Astrocyte (in vitro differentiated cells and primary cell): ENCODE data around the gene TRAF3IP1. TPM values are rescaled to one million over a fixed set of nuclear protein-coding genes. Genes with fewer than 3 reads are reported as not detected.

Source experiments
- DNase-seq: peaks from one replicate; pipeline ENCODE4 v3.0.0-alpha.2; 2010; ENCODE audit warnings: low read depth
- FAIRE-seq: peaks from 2 replicates; lab custom pipeline; 2011; peaks lifted over from hg19 to GRCh38; lab: Jason Lieb, UNC
- H2AFZ ChIP-seq: 2 replicates; pipeline ENCODE4 v1.6.0; 2012; ENCODE audit warnings: low read depth, low read length, inconsistent platforms
- H3K27ac ChIP-seq: 2 replicates; pipeline ENCODE4 v1.5.1; 2011; ENCODE audit warnings: low read depth, low read length, inconsistent platforms
- H3K27me3 ChIP-seq: 2 replicates; pipeline ENCODE4 v1.6.0; 2011; ENCODE audit warnings: low read length, inconsistent platforms; ENCODE audit not compliant: insufficient read depth
- H3K36me3 ChIP-seq: 2 replicates; pipeline ENCODE4 v1.5.1; 2011; ENCODE audit warnings: low read length, inconsistent platforms; ENCODE audit not compliant: insufficient read depth
- H3K4me1 ChIP-seq: 2 replicates; pipeline ENCODE4 v1.5.1; 2011; ENCODE audit warnings: low read length, inconsistent platforms; ENCODE audit not compliant: insufficient read depth
- H3K4me2 ChIP-seq: 2 replicates; pipeline ENCODE4 v1.6.0; 2012; ENCODE audit warnings: low read length, inconsistent platforms
- H3K4me3 ChIP-seq: 2 replicates; pipeline ENCODE4 v1.5.1; 2011; ENCODE audit warnings: low read depth, mild to moderate bottlenecking, low read length, inconsistent platforms; ENCODE audit not compliant: insufficient read depth
- H3K79me2 ChIP-seq: 2 replicates; pipeline ENCODE4 v1.6.0; 2012; ENCODE audit warnings: mild to moderate bottlenecking, low read length, inconsistent platforms; ENCODE audit not compliant: insufficient read depth
- H3K9ac ChIP-seq: 2 replicates; pipeline ENCODE4 v1.6.0; 2012; ENCODE audit warnings: mild to moderate bottlenecking, low read length, inconsistent platforms
- H3K9me3 ChIP-seq: 2 replicates; pipeline ENCODE4 v1.5.1; 2012; ENCODE audit warnings: low read depth, mild to moderate bottlenecking, low read length, inconsistent platforms; ENCODE audit not compliant: insufficient read depth
- H4K20me1 ChIP-seq: 2 replicates; pipeline ENCODE4 v1.6.0; 2012; ENCODE audit warnings: low read length, inconsistent platforms; ENCODE audit not compliant: insufficient read depth
- H3K27ac Mint-ChIP-seq: one replicate; pipeline ENCODE4 v1.8.0; 2021; ENCODE audit warnings: mild to moderate bottlenecking, mixed read lengths; ENCODE audit not compliant: unreplicated experiment
- H3K27me3 Mint-ChIP-seq: one replicate; pipeline ENCODE4 v1.8.0; 2021; ENCODE audit warnings: low read depth, mixed read lengths; ENCODE audit not compliant: unreplicated experiment
- H3K36me3 Mint-ChIP-seq: one replicate; pipeline ENCODE4 v1.8.0; 2021; ENCODE audit warnings: low read depth, mixed read lengths; ENCODE audit not compliant: unreplicated experiment
- H3K4me1 Mint-ChIP-seq: one replicate; pipeline ENCODE4 v1.8.0; 2021; ENCODE audit warnings: low read depth, mixed read lengths; ENCODE audit not compliant: unreplicated experiment
- H3K4me3 Mint-ChIP-seq: one replicate; pipeline ENCODE4 v1.8.0; 2021; ENCODE audit warnings: mild to moderate bottlenecking, moderate library complexity, mixed read lengths; ENCODE audit not compliant: unreplicated experiment
- H3K9me3 Mint-ChIP-seq: one replicate; pipeline ENCODE4 v1.8.0; 2021; ENCODE audit warnings: mild to moderate bottlenecking, mixed read lengths; ENCODE audit not compliant: unreplicated experiment
- CTCF ChIP-seq: IDR thresholded peaks from 2 replicates; pipeline ENCODE4 v1.5.1; 2011; ENCODE audit warnings: low read depth, mild to moderate bottlenecking, inconsistent platforms, low read length, moderate library complexity; ENCODE audit not compliant: insufficient read depth
- EZH2 ChIP-seq: IDR thresholded peaks from 2 replicates; pipeline ENCODE4 v1.6.1; 2012; ENCODE audit warnings: mild to moderate bottlenecking, low read length, inconsistent platforms; ENCODE audit not compliant: insufficient read depth
- total RNA-seq: library from RNA; stranded (reverse); gene quantifications from 2 replicates; pipeline ENCODE4 v1.2.1, GENCODE V29; 2021

Gene TRAF3IP1
- total RNA-seq, 1 donor from 2014 or later = 19.6 TPM

DNA sequence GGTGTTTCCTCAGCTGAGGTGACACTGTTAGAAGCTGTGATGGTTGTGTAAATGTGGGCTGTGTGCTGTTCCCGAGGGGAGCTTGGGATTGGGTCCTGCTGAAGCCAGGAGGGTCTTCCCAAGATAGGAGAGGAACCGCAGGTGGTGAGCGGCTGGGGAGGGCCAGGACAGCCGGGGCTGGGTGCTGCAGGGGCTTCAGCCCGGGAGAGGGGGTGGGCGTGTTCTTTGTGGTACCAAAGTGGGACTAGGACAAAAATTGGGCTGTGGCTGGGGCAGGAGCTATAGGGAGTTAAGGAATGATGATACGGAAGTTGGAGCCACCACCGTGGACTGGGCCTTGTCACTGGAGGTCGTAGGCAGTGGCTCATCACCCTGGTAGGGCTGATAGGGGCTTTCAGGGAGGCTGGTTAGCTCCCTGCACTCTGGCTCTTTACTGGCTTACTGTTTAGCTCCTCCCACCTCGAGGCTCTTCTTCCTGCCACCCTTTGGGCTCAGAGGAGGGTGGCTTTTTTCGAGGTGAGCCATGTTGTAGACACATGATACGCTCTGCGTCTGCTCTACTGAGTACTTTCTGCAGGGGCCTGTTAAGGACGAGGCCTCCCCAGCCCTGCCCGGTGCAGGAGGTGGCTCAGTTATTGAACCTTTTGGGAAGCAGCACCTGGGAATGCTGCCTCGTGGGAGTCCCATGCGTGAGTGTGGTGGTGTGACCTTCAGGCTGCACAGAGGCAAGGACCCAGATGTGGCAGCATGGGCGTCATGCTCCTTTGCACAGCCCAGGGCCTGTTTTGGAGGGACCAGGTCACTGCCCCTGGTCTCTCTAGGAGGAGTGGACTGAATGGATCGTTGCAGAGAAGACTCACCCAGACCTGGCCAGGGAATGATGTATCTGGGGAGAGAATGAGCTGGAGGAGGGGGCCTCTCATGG lies 128.0 kb downstream of the TRAF3IP1 start:
- Mint-ChIP-seq H3K4me3 (no peak overlapping the region), H3K36me3 (peaks cover 39% of the 10 kb centered on the region), H3K27me3 (no peaks in the 10 kb centered on the region), H3K4me1 (no peaks in the 10 kb centered on the region), H3K27ac (peak overlapping the region; percentile 58), H3K9me3 (no peaks in the 10 kb centered on the region)
- H3K9ac ChIP-seq = no peak overlapping the region
- no peak for TF ChIP-seq EZH2
- TF ChIP-seq CTCF = no peak
- no peak overlapping the region for H3K27ac ChIP-seq
- H3K9me3 ChIP-seq = no peaks in the 10 kb centered on the region
- peaks cover 75% of the 10 kb centered on the region for H3K36me3 ChIP-seq
- H3K4me3 ChIP-seq = no peak overlapping the region
- no peak overlapping the region for H2AFZ ChIP-seq
- peaks cover 78% of the 10 kb centered on the region for H3K79me2 ChIP-seq
- DNase-seq (no peak), FAIRE-seq (no peak)
- no peaks in the 10 kb centered on the region for H3K27me3 ChIP-seq
- H3K4me2 ChIP-seq = no peak overlapping the region
- peaks cover 5% of the 10 kb centered on the region for H3K4me1 ChIP-seq
- H4K20me1 ChIP-seq = peaks cover 33% of the 10 kb centered on the region

DNA sequence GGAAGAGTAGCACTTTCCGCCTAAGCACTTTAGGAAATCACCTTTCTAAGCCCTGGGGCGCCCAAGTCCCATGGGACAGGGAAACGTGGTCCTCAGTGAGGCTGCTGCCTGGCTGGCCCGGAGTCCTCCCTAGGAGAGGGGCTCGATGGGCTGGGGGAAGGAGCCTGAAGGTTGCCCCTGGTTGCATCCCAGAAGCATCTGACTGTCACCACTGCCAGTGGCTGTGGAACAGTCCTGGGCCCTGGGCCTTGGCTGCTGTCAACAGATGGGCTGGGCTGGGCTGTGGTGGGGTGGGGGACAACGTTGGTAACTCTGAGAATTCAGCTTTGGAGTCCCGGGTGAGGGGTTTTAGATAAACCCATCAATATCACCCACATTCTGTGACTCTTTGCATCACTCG lies 128.9 kb downstream of the TRAF3IP1 start:
- H3K36me3 ChIP-seq = peaks cover 72% of the 10 kb centered on the region
- DNase-seq = no peak
- H3K79me2 ChIP-seq = peaks cover 69% of the 10 kb centered on the region
- no peak for FAIRE-seq
- H3K4me3 ChIP-seq = no peak overlapping the region
- no peaks in the 10 kb centered on the region for H3K27me3 Mint-ChIP-seq
- H3K9ac ChIP-seq = no peak overlapping the region
- H3K4me1 Mint-ChIP-seq = no peaks in the 10 kb centered on the region
- no peak for TF ChIP-seq EZH2
- H3K9me3 Mint-ChIP-seq = no peaks in the 10 kb centered on the region
- no peaks in the 10 kb centered on the region for H3K9me3 ChIP-seq
- H2AFZ ChIP-seq = no peak overlapping the region
- H3K27ac Mint-ChIP-seq = no peak overlapping the region
- peaks cover 39% of the 10 kb centered on the region for H3K36me3 Mint-ChIP-seq
- H3K4me3 Mint-ChIP-seq = no peak overlapping the region
- H4K20me1 ChIP-seq = peaks cover 33% of the 10 kb centered on the region
- no peak overlapping the region for H3K4me2 ChIP-seq
- H3K4me1 ChIP-seq = no peaks in the 10 kb centered on the region
- no peaks in the 10 kb centered on the region for H3K27me3 ChIP-seq
- H3K27ac ChIP-seq = no peak overlapping the region

DNA sequence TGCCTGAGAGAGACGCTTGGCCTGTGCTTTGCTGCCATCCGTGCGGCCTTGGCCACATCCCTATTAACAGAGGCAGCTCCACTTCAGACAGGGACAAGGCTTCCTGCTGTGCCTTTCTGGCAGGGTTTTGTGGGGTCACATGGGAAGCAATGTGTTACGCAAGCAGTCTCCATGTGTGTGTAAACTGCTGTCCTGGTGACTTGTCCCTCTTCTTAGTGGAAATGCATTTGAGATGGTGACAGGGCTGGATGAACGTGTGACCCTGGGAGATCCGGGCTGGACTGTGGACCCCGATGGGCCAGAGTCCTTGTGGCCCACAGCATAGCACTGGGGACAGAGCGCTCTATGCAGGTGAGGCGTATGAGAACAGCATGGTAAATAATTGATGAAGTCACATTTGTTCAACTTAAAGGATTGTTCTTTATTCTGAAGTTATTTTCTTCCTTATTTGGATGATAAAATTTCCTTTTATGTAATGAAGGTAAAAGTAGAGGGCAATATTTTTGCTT lies 129.6 kb downstream of the TRAF3IP1 start:
- H3K79me2 ChIP-seq = peaks cover 62% of the 10 kb centered on the region
- DNase-seq (no peak), FAIRE-seq (no peak)
- H2AFZ ChIP-seq = no peak overlapping the region
- H3K9me3 Mint-ChIP-seq = peaks cover 3% of the 10 kb centered on the region
- no peak overlapping the region for H3K9ac ChIP-seq
- no peak overlapping the region for H3K4me3 ChIP-seq
- no peak overlapping the region for H3K27ac Mint-ChIP-seq
- no peak for TF ChIP-seq CTCF
- TF ChIP-seq EZH2 = no peak
- H3K27me3 ChIP-seq = no peaks in the 10 kb centered on the region
- no peaks in the 10 kb centered on the region for H3K4me1 Mint-ChIP-seq
- no peaks in the 10 kb centered on the region for H3K27me3 Mint-ChIP-seq
- peaks cover 38% of the 10 kb centered on the region for H3K36me3 Mint-ChIP-seq
- H3K36me3 ChIP-seq = peaks cover 66% of the 10 kb centered on the region
- peaks cover 3% of the 10 kb centered on the region for H3K9me3 ChIP-seq
- no peak overlapping the region for H3K4me3 Mint-ChIP-seq
- no peak overlapping the region for H3K4me2 ChIP-seq
- H3K4me1 ChIP-seq = no peaks in the 10 kb centered on the region
- no peak overlapping the region for H3K27ac ChIP-seq
- peaks cover 33% of the 10 kb centered on the region for H4K20me1 ChIP-seq
